B cell (primary cell): Measurements from ENCODE around the gene TRAF4. TPM values are rescaled to one million over a fixed set of nuclear protein-coding genes. Genes with fewer than 3 reads are reported as not detected.

Experiments
- ATAC-seq: fragments of 200-7000 bp; cut with Tn5 transposase; one replicate; pipeline ENCODE4 v1.10.0; 2021; ENCODE audit warnings: low read depth, mild to moderate bottlenecking, moderate number of reproducible peaks, moderate library complexity
- CTCF ChIA-PET: fragments of 350-600 bp; sonication (Branson Sonifier 250); formaldehyde crosslinking; loops from one replicate; lab custom pipeline; 2021; ENCODE audit warnings: antibody characterized with exemption, inconsistent platforms; lab: Charles Lee
- POLR2A ChIA-PET: fragments of 350-600 bp; sonication (Branson Sonifier 250); formaldehyde crosslinking; loops from one replicate; lab custom pipeline; 2021; ENCODE audit warnings: antibody characterized with exemption; lab: Charles Lee
- DNase-seq: peaks from one replicate; pipeline ENCODE4 v3.0.0; 2013
- H2AFZ ChIP-seq: 2 replicates; pipeline ENCODE4 v1.6.1; 2012; ENCODE audit warnings: mild to moderate bottlenecking, low read depth, low read length; ENCODE audit not compliant: insufficient read depth, poor library complexity, severe bottlenecking
- H3K27ac ChIP-seq, 2 donors: 1 replicate in 1 of 2; 2 replicates in 1 of 2; pipeline ENCODE4 v1.5.1; 2012 to 2013; ENCODE audit warnings: low read length in 2 of 2, mild to moderate bottlenecking in 2 of 2, moderate library complexity in 1 of 2
- H3K27me3 ChIP-seq, 4 experiments: fragments of 200-600 bp in 1 of 4; sonication (generic) in 1 of 4; replicated peaks in 1 of 4; 1 replicate in 2 of 4; 2 replicates in 2 of 4; pipeline versions ENCODE4 v1.6.1 to v1.7.0; 2013 to 2016; ENCODE audit warnings: low read length in 3 of 4, mild to moderate bottlenecking in 2 of 4, mixed read lengths in 1 of 4, moderate library complexity in 1 of 4; ENCODE audit not compliant: insufficient read depth in 4 of 4, control insufficient read depth in 3 of 4; ENCODE audit errors: control extremely low read depth in 1 of 4
- H3K36me3 ChIP-seq, 2 experiments: replicated peaks in 1 of 2; 1 replicate in 1 of 2; 2 replicates in 1 of 2; pipeline versions ENCODE4 v1.6.1 to v1.7.1; 2013; ENCODE audit warnings: low read length in 1 of 2; ENCODE audit not compliant: insufficient read depth in 2 of 2, control insufficient read depth in 1 of 2; ENCODE audit errors: control extremely low read depth in 1 of 2, extremely low read depth in 1 of 2
- H3K4me1 ChIP-seq, 2 donors: fragments of 200-600 bp in 1 of 2; sonication (generic) in 1 of 2; 1 replicate in 1 of 2; 2 replicates in 1 of 2; pipeline versions ENCODE4 v1.5.1 to v1.6.1; 2013 to 2017; ENCODE audit warnings: low read length in 2 of 2; ENCODE audit not compliant: control insufficient read depth in 2 of 2, insufficient read depth in 2 of 2
- H3K4me2 ChIP-seq: replicated peaks from 2 replicates; pipeline ENCODE3; 2012; ENCODE audit warnings: mild to moderate bottlenecking, low read depth, low read length; ENCODE audit not compliant: poor library complexity, severe bottlenecking
- H3K4me3 ChIP-seq, 5 experiments: fragments of 200-600 bp in 1 of 5; sonication (generic) in 1 of 5; 1 replicate in 3 of 5; 2 replicates in 2 of 5; pipeline versions ENCODE4 v1.5.1 to v1.7.0; 2011 to 2016; ENCODE audit warnings: low read length in 4 of 5, mild to moderate bottlenecking in 4 of 5, low read depth in 2 of 5, control low read depth in 1 of 5, moderate library complexity in 1 of 5; ENCODE audit not compliant: insufficient read depth in 1 of 5; ENCODE audit errors: control extremely low read depth in 1 of 5, extremely low read depth in 1 of 5
- H3K79me2 ChIP-seq: fragments of 200-600 bp; sonication (generic); one replicate; pipeline ENCODE4 v1.6.0; 2016; ENCODE audit warnings: low read length; ENCODE audit not compliant: control insufficient read depth, insufficient read depth
- H3K9ac ChIP-seq: fragments of 200-600 bp; sonication (generic); 2 replicates; pipeline ENCODE4 v1.6.1; 2017; ENCODE audit warnings: mild to moderate bottlenecking, low read length, moderate library complexity
- H3K9me3 ChIP-seq, 3 donors: one replicate each; pipeline versions ENCODE4 v1.6.1 to v1.7.1; 2013; ENCODE audit warnings: low read length in 2 of 3; ENCODE audit not compliant: control insufficient read depth in 2 of 3, insufficient read depth in 1 of 3; ENCODE audit errors: control extremely low read depth in 1 of 3
- H4K20me1 ChIP-seq: 2 replicates; pipeline ENCODE4 v1.6.0; 2012; ENCODE audit warnings: mild to moderate bottlenecking, low read length; ENCODE audit not compliant: insufficient read depth, control insufficient read depth, poor library complexity, severe bottlenecking
- H3K27ac Mint-ChIP-seq: one replicate; pipeline ENCODE4 v1.8.0; 2021; ENCODE audit warnings: mixed read lengths
- H3K27me3 Mint-ChIP-seq: one replicate; pipeline ENCODE4 v1.8.0; 2021; ENCODE audit warnings: mixed read lengths
- H3K4me1 Mint-ChIP-seq: one replicate; pipeline ENCODE4 v1.8.0; 2021; ENCODE audit warnings: mixed read lengths
- H3K4me3 Mint-ChIP-seq: one replicate; pipeline ENCODE4 v1.8.0; 2021; ENCODE audit warnings: mixed read lengths
- H3K9me3 Mint-ChIP-seq: one replicate; pipeline ENCODE4 v1.8.0; 2022; ENCODE audit warnings: mixed read lengths; ENCODE audit not compliant: insufficient read depth
- EZH2 ChIP-seq: IDR thresholded peaks from 2 replicates; pipeline ENCODE4 v1.6.1; 2012; ENCODE audit warnings: borderline replicate concordance, low read depth, mild to moderate bottlenecking, moderate library complexity, low read length; ENCODE audit not compliant: insufficient read depth, poor library complexity, severe bottlenecking
- WGBS: methylation state at CpG from one replicate; pipeline ENCODE4 v1.1.5; 2013; ENCODE audit warnings: missing lambda C conversion rate; ENCODE audit not compliant: insufficient coverage; 5-methylcytosine and 5-hydroxymethylcytosine counted together
- intact Hi-C: fragments of 100-400 bp; cut with micrococcal nuclease; formaldehyde crosslinking; loops from one replicate; pipeline ENCODE4 v1.10.0; 2022
- polyA plus RNA-seq: library from polyadenylated mRNA; depleted of rRNA; stranded (reverse); fragments of >200 nt; gene quantifications from 2 replicates; pipeline ENCODE4 v1.2.3, GENCODE V29; 2012
- total RNA-seq, 2 donors: library from RNA; stranded (reverse); fragments of 120-200 nt in 1 of 2; gene quantifications; 1 replicate in 1 of 2; 2 replicates in 1 of 2; pipeline versions ENCODE4 v1.2.3 to v1.2.4, GENCODE V29; 2013 to 2022
- TF ChIP-seq, protein P1 (sequence below): fragments of 200-600 bp; IDR thresholded peaks from one replicate; pipeline ENCODE4 v1.8.0; 2022; ENCODE audit warnings: antibody characterized with exemption, mild to moderate bottlenecking

Gene TRAF4
- total and polyA plus RNA-seq, 2 donors (not counting 1 experiment from before 2014, with no cell fraction given): 226 to 683 TPM

DNA sequence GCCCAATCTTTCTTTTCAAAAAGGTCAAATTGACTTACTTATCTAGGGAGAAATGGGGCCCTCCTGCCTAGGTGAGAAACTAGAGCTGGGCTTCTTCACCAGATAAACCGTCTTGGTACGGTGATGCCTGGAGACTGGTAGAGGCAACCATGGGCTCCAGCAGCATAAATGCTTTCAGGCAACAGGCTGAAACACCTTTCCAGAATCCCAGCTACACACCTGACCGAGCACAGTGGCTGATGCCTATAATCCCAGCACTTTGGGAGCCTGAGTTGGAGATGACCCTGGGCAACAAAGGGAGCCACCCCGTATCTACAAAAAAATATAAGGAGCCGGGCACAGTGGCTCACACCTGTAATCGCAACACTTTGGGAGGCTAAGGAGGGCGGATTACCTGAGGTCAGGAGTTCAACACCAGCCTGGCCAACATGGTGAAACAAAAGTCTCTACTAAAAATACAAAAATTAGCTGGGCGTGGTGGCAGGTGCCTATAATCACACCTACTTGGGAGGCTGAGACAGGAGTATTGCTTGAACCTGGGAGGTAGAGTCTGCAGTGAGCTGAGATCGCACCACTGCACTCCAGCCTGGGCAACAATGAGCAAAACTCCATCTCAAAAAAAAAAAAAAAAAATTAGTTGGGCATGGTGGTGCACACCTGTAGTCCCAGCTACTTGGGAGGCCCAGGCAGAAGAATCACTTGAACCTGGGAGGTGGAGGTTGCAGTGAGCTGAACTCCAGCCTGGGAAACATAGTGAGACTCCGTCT lies 8.0 kb downstream of the TRAF4 start:
- WGBS: 100% methylated on average over 6 of the region's 10 CpGs
- no peak for DNase-seq
- Mint-ChIP-seq H3K27me3 (no peaks in the 10 kb centered on the region), H3K4me1 (peaks cover 29% of the 10 kb centered on the region), H3K27ac (no peak overlapping the region), H3K9me3 (no peaks in the 10 kb centered on the region), H3K4me3 (no peak overlapping the region)
- Histone ChIP-seq H3K9me3 (no peaks in the 10 kb centered on the region), H3K4me2 (no peak overlapping the region), H3K36me3 (peaks cover 0 to 53% of the 10 kb centered on the region in 2 experiments), H2AFZ (no peak overlapping the region), H3K27ac (no peak overlapping the region), H3K4me3 (no peak overlapping the region), H3K79me2 (peaks cover 48% of the 10 kb centered on the region), H3K4me1 (peaks cover 18 to 20% of the 10 kb centered on the region in 2 donors), H3K9ac (no peak overlapping the region), H4K20me1 (peaks cover 57% of the 10 kb centered on the region), H3K27me3 (no peaks in the 10 kb centered on the region)
- no peak for TF ChIP-seq EZH2
- TF ChIP-seq, protein P1, sequence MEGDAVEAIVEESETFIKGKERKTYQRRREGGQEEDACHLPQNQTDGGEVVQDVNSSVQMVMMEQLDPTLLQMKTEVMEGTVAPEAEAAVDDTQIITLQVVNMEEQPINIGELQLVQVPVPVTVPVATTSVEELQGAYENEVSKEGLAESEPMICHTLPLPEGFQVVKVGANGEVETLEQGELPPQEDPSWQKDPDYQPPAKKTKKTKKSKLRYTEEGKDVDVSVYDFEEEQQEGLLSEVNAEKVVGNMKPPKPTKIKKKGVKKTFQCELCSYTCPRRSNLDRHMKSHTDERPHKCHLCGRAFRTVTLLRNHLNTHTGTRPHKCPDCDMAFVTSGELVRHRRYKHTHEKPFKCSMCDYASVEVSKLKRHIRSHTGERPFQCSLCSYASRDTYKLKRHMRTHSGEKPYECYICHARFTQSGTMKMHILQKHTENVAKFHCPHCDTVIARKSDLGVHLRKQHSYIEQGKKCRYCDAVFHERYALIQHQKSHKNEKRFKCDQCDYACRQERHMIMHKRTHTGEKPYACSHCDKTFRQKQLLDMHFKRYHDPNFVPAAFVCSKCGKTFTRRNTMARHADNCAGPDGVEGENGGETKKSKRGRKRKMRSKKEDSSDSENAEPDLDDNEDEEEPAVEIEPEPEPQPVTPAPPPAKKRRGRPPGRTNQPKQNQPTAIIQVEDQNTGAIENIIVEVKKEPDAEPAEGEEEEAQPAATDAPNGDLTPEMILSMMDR: no peak
- ChIA-PET POLR2A (interaction anchor here (0.6 to 16.2 kb wide), 7 partner anchors 11 to 200 kb away, joined by 3 to 511 read pairs (median 4); partner anchors contain the start of genes NEK8 and TLCD1), CTCF (interaction anchor here (0.7 to 18.9 kb wide), 6 partner anchors 10 to 214 kb away, joined by 3 to 1020 read pairs (median 20); partner anchors contain the start of genes DHRS13, NEK8, RPL23A and TLCD1)
- ATAC-seq: no peak
- intact Hi-C loops: loop anchor here (5.0 kb wide), 1 partner anchor 34 kb away; the partner anchor contains the start of genes RAB34 and RPL23A

DNA sequence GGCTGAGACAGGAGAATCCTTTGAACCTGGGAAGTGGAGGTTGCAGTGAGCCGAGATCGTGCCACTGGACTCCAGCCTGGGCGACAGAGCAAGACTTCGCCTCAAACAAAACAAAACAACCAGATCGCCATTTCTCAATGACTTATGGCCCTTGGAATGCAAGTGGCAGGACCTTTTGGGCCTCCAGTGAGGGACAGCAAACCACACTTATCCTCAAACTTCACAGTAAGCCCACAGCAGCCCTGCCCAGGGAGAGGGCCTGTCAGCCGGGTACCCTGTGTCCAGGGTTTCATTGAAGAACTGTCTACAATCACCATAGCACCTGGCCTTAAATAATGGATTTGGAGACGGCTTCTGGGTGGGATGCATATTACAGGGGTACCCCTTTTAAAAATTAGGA lies 11.7 kb downstream of the TRAF4 start:
- H3K4me3 ChIP-seq: no peak overlapping the region
- H3K4me2 ChIP-seq: no peak overlapping the region
- no peaks in the 10 kb centered on the region for H3K9me3 ChIP-seq
- H3K4me1 Mint-ChIP-seq: peaks cover 3% of the 10 kb centered on the region
- ChIA-PET CTCF (interaction anchor here (1.5 to 18.9 kb wide), 3 partner anchors 8 to 29 kb away, joined by 7 to 1020 read pairs (median 14); partner anchors contain the start of genes NEK8, RPL23A and TLCD1), POLR2A (no interaction called here)
- peaks cover 34% of the 10 kb centered on the region for H4K20me1 ChIP-seq
- TF ChIP-seq, protein P1: no peak
- no peak for TF ChIP-seq EZH2
- ATAC-seq: no peak
- WGBS: 95% methylated on average over 3 of the region's 7 CpGs
- H3K27ac ChIP-seq: no peak overlapping the region
- H3K9ac ChIP-seq: no peak overlapping the region
- no peaks in the 10 kb centered on the region for H3K27me3 Mint-ChIP-seq
- no peak overlapping the region for H2AFZ ChIP-seq
- H3K27me3 ChIP-seq: no peaks in the 10 kb centered on the region
- DNase-seq: peak; percentile 27
- H3K4me3 Mint-ChIP-seq: no peak overlapping the region
- peaks cover 42% of the 10 kb centered on the region for H3K79me2 ChIP-seq
- peaks cover 3% of the 10 kb centered on the region in 2 donors for H3K4me1 ChIP-seq
- intact Hi-C loops: no loop called here
- peaks cover 2 to 46% of the 10 kb centered on the region in 2 experiments for H3K36me3 ChIP-seq
- H3K27ac Mint-ChIP-seq: no peak overlapping the region
- H3K9me3 Mint-ChIP-seq: no peaks in the 10 kb centered on the region
